Measurements from ENCODE around the gene KCP.

- TF ChIP-seq POLR2AphosphoS5 (IDR thresholded peaks at IDR 0.05) (no peak), POLR2A (IDR thresholded peaks at IDR 0.05) (no peak)
- TF ChIP-seq, protein P1, sequence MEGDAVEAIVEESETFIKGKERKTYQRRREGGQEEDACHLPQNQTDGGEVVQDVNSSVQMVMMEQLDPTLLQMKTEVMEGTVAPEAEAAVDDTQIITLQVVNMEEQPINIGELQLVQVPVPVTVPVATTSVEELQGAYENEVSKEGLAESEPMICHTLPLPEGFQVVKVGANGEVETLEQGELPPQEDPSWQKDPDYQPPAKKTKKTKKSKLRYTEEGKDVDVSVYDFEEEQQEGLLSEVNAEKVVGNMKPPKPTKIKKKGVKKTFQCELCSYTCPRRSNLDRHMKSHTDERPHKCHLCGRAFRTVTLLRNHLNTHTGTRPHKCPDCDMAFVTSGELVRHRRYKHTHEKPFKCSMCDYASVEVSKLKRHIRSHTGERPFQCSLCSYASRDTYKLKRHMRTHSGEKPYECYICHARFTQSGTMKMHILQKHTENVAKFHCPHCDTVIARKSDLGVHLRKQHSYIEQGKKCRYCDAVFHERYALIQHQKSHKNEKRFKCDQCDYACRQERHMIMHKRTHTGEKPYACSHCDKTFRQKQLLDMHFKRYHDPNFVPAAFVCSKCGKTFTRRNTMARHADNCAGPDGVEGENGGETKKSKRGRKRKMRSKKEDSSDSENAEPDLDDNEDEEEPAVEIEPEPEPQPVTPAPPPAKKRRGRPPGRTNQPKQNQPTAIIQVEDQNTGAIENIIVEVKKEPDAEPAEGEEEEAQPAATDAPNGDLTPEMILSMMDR (IDR thresholded peaks at IDR 0.05) = no peak
These were observed 73.7 kb downstream of the KCP start for GRCh38 chr7:128836729-128837348.

Measured in breast epithelium (tissue), 3 donors.